8988T (cell line): Measurements from ENCODE around the gene MYOG.

ENCODE experiments used
- DNase-seq: peaks from one replicate; pipeline ENCODE4 v3.0.0; 2011

MYOG gene

DNA sequence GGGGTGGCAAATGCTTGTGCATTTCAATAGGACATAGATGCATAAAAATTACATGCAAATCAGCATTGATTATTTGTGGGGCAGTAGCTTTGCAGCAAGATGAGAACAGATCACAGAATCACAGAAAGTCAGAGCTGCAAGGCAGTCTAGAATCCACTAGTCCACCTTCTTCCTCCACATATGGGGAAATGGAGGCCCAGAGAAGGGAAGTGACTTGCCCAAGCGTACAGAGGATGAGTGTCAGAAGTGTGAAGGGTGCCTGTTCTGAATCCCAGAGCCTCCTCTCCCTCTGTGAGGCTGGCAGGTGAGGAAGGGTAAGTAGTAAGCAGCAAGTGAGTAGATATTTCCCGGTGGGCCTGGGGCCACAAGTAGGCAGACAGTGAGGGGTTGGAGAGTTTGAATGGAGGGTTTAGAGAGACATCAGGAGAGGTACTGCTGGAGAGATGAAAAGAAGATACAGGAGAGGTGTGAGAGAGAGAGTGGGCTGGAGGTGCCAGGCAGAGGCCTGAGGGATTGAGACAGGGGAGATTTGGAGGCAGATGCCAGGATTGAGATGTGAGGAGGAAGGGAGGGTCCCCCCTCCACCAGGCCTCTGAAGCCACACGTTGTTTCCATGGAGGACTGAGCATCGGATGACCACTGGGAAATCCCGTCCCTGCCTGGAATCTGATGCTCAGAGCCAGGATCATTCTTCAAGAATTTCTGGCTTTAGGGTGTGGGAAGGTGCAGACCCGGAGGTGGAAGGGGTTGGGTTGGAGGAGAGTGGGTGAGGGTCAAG is 4.8 kb upstream of the MYOG start:
- DNase-seq: no peak

DNA sequence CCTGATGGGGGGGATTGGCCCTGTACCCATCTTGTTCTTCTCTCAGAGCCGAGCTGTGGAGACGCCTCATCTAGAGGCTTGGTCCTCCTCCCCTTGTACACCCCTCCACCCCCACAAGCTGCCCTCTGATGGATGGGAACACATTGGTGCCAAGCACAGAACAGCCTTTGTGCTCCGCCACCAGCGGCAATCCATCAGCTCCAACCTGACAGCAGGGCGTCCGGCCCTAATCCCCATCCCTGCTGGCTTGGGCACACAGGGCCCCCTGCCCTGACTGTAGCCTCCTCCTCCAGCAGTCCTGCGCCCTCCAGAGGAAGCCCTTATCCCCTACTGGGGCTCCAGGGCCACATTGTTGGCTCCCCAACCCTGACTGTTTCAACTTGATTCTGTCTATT is 3.8 kb upstream of the MYOG start:
- DNase-seq: no peak

DNA sequence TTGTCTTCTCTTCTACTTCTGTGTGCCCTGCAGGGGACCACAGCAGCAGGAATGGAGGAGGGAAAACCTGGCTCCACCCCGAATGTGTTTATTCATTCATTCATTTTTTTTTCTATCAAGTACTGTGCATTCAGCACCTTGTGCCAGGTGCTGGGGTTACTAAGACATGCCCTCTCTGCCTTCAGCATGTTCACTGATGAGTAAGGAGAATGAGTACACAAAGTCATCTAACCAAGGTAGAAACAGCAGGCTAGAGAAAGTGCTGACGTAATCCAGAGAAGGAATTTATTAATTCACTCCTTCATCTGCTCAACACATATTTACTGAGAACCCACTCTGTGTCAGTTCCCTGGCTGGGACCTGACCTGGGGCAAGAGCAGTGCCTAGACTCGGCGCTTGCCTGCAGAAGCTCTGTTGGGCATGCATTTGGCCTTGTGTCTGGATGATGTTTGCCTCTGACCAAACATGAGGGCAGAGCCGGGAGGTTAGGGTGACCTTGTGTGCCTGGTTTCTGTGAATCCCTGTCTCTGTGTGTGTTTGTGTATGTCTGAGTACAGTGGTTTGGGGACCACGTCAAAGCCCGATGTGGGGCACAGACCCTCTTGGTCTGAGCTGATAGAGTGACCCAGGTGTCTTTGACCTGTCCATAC is 3.3 kb upstream of the MYOG start:
- DNase-seq: no peak

DNA sequence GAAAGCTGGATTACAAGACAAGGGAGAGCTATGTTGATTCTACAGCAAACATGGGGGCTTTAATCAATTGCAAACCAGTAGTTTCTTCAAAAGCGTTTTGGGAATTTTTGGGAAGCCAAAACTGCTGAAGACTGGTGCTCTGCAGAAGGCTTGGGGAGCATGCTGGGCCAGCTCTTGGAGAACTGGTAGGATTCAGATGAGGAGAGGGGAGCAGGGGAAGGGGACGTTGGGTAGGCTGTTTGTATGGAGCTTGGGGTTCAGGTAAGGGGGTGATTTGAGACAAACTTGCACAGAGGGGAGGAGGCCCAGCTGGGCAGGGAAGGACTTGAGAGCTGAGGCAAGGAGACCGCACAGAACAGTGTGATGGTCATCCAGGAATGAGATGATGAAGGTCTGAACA is 2.6 kb upstream of the MYOG start:
- DNase-seq: no peak

DNA sequence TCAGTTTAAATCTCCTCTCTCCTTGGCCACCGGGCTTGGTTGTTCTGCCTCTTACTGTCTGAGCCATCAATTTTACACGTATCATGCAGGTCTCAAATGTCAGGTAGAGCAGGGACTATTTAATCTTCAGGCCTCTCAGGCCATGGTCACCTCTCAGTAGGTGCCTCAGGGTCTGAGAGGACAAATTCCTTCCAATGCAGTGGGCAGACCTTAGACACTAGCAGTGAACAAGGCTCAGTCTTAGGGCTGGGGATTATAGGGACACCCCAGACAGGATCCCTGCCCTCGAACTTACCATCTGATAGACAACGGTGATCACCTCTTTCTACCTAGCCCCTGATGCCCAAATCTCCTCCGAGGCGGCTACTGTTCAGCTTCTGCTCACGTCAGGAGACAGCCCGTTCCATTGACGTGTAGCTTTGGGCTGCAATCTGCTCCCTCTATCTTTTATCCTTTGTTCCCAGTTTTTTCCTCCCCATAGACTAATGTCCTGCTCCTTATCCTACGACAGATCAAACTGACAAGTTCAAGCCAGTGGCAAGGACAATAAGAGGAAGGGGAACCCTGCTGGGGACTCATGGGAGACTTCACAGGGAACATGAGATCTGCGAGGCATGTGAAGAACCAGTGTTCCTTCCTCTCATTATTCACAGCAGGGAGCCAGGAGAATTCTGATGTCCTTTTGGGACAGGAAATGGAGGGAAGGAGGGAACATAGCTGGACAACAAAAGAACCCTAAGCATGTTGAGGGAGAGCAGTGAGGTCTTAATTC is 1.4 kb upstream of the MYOG start:
- DNase-seq: no peak

DNA sequence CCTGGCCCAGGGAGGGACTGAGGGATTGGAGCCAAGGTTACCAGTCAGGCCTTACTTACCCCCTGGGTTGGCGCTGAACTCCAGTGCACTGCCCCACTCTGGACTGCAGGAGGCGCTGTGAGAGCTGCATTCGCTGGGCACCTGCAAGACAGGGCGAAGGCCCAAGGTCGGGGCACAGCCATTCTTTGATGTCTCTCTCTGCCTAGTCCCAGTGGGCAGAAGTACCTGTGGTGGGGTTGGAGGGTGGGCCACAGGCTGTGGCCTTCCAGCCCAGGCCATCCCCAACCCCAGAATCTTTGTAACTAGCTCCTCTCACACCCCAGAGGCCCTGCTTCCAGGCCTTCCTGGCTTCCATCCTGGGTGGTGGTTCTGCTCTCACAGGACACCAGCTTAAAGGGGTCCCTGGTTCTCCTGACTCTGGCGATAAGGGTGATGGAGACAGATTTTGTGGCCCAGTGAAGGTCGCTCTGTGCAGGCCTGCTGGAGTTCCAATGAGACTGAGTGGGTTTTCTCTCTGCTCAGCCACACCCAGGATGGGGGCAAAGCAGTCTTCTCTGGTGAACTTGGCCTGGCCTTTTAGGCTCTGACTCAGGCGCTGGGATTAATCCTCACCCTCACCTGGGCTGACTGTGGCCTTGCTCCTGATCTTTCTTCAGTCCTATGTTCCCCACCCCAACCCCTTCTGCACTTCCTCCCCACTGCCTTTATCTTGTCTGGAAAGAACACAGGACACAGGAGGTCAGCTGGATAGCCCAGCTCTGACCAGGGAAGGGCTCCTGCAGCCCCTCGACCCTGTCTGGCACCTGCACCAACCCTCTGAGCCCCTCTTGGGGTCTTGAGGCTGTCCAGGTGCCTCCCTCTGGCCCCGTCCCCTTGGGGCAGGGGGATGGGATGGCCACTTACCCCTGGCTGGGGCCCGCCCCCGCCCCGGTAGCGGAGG is 954 bp downstream of the MYOG start:
- peak; percentile 85 for DNase-seq

DNA sequence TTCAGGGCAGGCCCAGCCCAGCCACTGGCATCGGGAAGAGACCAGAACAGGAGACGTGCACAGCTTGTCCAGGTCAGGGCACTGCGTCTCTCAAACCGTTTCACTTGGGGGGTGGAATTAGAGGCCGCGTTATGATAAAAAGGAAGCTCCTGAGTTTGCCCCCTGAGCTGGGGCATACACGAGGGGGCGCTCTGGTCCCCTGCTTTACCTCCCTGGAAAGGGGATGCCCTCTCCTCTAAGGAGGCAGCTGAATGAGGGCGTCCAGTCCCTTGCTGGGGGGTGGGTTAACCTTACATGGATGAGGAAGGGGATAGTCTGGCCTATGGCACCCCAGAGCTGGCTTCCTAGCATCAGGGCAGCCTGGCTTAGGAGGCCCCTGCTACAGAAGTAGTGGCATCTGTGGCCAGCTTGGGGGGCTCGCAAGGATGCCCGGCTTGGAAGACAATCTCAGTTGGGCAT is 2.3 kb downstream of the MYOG start:
- DNase-seq: no peak

DNA sequence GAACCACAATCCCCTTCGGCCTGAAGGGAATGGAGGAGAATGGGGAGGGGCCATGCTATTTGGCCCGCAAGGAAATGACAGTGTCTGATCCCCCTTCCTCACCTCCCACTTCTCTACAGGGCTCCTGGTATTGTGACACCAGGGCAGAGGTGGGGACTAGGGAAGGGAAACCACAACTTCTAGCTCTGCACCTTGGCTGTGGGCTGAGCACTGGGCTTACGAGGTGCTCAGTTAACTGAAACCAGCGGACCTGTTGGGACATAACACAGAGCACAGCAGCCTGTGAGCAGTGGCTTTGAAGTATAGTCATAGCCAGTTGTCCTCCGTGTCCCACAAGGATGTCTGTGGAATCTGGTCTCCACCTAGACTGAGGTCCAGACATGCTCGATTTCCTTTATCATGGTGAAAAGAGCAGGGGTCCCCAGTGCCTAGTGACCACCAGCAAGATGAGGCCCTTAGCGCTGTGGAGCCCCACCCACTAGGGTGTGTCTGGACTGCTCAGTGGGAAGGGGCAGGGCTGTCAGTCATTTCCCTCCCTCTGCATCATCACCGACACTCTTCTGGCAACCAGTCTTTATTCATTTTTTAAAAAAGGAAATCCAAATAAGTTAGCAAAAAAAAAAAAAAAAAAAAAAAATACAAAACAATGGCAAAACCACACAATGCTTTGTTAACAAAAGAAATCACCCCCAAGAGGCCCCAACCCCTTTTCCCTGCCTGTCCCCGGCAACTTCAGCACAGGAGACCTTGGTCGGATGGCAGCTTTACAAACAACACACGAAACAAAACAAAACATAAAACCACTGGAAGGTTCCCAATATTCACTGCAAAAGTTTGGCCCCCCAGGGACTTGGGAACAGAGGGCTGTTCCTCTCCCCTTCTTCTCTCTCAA is 3.0 kb downstream of the MYOG start:
- peak; percentile 15 for DNase-seq

DNA sequence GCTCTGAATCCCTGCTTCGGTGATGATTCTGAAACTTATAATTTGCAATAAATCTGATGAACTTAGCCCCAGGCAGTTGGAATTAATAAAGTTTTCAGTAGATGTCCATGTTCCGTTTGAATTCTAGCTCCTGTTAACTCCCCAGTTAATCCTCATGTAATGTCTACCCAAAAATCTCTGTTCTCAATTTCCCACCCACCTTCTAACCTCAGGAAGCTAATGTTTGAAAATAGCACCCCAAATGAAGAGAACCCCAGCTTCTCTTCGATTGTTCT is 3.6 kb downstream of the MYOG start:
- no peak for DNase-seq

DNA sequence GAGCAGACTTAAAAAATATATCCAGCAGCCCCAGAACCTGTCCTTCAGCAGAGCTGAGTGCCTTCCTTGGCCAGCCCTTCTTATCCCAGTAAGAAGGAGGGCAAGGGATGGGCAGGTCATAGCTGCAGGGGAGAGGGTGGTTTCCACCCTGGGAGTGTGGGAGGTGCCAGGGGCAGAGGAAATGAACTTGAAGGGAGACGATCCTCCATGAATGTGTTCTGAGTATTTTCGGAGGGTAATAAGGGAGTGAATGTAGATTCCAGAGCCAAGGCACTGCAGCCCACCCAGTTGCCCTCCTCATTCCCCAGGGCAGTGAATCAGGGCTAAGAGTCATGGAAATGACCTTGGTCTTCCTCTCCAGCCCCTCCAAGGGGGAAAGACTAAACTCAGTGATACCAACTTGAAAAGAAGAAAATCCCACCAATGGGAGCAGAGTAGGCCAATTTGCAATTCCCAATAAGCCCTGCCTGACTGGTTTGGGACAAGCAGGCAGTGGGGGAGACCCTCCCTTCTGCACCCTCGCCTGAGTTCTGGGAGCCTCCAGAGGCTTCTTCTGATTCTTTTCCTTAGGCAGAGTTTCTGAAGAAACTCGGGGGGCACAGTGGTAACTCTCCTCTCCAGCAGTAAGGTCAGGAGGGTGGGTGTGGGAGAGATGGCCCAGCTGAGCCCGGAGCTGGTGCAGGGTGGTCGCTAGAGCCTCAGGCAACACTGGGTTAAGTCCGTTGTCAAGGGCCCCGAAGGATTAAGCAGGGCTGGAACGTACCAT is 4.2 kb downstream of the MYOG start:
- no peak for DNase-seq

DNA sequence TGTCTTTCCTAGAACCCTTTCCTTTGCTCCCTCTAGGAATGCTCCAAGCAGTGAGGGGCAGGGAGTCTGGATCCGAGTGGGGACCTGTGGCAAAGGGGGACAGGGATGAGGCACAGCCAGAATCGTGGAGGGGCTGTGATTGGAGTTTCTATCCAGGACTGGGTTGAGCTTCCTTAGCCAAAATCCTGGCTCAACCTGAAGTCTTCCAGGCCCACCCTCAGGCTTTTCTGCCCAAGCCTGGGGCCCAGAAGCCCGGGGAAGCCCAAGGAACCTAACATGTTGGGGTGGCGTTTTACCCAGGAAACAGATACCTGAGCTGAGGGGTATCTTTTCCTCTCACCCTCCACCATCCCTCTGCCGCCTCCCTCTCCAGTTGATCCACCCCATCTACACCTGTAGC is 5.4 kb downstream of the MYOG start:
- no peak for DNase-seq

DNA sequence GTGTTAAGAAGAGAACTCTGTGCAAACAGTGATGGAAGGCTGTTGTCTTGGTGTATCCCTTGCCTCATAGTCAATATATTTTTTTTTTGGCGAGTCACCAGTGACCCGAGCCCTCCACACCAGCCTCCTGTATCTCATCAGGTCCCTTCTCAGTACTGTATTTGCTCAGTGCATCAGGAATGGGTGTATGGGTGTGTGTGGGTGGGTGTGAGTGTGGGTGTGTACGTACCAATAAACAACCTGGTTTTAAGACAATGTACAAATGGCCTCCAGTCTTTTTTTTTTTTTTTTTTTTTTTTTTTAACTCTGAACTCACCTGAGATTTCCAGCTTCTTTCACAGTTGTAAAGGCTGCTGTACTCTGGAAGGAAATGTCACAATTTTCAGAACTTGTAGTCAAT is 7.3 kb downstream of the MYOG start:
- no peak for DNase-seq

DNA sequence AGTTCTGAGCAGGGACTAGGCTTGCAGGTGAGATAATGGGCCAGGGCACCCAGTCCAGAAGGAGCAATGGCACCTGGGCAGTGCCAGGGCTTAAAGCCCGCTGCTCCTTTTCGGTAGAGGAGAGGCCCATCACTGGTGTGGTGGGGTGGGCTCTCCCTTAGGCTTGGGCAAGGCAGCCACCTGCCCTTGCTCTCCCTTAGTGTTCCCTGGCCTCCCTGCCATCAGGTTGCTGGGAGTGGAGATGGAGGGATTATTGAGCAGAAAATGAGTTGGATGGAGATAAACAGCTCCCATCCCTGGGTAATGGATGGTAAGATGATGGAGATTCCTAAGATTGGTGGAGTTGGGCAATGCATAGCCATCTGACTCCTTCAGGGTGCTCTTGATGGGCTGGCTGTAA is 7.9 kb downstream of the MYOG start:
- DNase-seq: no peak

DNA sequence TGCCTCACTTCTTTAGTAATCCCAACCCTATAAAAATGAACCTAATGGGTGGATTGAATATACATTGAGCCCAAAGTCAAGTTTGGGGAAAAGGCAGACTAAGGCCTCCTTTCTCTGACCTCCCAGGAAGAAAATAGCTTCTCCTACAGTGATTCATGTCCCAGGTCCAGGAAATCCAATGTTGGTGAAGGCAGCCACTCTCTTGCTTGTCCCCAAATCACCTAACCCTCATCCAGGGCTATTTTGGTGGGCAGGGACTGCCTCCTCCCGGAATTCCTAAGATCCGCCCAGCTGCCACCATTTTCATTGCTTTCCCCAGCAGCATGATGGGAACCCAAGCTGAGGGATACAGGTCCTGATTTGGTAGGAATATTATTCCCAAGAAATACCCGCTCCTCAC is 8.4 kb downstream of the MYOG start:
- DNase-seq: no peak

DNA sequence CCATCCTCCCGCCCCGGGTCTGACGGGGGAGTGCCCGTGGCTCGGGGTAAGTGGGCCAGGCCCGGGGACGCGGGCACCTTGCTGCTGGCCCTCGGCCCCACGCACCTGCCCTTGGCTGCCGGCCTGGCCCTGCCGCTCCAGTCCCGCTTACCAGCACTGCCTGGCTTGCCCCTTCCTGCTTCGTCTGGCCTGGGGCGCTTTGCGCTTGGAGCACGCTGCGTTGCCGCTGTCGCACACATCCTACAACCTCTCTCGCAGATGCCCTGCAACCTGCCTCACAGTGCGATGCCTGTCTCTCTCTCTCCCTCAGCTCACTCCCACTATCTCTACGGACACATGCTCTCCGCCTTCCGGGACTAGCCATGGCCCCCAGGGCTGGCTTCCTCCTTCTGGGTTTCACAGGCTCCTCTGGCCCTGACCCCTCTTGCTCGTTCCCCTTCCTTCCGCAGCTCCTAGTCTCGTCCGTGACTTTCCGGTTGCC is 9.7 kb downstream of the MYOG start:
- DNase-seq: no peak

DNA sequence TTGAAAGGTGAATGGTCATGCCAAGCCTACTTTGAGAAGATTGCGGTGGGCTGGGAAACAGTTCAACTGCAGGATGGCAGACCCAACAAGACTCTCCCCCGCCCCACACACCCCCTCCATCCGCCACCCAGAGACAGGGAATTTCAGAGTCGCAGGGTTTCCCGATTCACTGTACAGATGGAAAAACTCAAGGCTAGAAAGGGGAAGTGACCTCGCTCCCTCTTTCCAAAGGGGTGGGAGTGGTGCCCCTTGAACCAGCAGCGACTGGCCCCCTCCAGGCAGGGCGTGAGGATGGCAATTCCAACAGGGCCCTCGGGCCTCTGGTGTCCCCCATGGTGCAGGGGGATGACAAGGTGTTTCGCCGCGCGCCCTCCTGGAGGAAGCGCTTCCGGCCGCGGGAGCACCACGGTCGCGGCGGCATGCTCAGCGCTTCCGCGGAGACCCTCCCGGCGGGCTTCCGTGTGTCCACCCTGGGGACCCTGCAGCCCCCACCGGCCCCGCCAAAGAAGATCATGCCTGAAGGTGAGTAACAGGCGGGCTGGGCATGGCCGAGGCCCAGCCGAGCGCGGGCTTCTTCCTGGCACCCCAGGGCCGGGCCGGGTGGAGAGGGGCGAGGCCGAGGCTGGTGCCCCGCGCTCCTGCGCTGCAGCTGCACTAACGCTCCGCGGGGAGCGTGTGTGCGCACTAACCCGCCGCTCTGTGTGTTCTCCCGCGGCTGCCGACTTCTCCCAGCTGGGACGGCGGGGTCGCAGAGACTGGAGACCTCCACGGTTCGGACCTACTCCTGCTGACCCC is 10.4 kb downstream of the MYOG start:
- no peak for DNase-seq

DNA sequence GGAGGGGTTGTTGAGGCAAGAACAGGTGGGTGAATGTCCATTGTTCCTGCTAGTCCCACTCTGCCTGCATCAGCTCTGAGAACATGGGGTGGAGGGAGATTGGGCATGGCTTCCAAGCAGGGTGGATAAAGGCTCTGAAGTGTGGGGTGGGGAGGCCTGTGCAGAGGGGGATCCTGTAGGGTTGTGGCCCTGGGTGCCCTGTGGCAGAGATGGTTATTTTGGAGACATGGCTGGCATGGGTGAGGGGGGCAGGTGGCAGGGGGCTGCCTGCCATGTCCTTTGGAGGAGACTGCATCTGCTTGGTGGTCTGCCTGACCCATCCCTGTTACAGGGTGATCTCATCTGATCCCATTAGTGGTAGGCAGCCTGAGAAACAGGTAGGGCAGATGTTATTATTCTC is 11.2 kb downstream of the MYOG start:
- no peak for DNase-seq

DNA sequence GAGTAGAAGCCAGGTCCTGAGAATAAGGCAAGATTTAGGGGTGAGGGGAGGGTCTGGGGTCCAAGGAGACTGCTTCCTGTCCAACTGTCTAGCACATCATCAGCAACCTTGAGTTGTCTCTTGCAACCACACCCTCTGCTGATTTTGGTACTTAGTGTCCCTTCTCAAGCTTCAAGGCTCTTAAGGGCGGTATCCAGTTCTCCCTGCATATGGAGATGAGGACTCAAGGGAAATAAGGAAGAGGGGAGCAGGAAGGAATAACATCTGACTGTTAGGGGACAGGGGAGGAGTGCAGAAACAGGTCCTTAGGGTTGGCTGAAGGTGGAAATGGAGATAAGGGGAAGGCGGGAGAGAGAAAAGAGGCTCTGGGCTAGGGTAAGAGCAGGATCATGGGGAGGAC is 12.3 kb downstream of the MYOG start:
- no peak for DNase-seq

DNA sequence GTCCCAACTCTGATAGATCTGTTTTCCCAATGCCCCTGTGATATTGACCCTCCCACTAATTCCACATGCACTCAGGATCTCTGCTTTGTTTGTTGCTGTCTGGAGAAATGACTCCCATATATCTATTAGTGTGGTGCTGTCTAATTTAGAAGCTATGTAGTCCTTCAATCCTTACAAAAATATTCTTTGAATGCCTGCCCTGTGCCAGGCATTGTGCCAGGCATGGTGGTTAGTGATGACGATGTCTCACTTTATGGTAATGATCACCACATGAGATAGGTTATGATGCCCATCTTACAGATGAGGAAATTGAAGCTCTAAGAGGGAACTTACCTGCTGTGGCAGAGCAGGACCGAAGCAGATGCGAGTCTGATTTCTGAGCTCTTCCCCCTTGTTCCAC is 12.9 kb downstream of the MYOG start:
- DNase-seq: no peak

DNA sequence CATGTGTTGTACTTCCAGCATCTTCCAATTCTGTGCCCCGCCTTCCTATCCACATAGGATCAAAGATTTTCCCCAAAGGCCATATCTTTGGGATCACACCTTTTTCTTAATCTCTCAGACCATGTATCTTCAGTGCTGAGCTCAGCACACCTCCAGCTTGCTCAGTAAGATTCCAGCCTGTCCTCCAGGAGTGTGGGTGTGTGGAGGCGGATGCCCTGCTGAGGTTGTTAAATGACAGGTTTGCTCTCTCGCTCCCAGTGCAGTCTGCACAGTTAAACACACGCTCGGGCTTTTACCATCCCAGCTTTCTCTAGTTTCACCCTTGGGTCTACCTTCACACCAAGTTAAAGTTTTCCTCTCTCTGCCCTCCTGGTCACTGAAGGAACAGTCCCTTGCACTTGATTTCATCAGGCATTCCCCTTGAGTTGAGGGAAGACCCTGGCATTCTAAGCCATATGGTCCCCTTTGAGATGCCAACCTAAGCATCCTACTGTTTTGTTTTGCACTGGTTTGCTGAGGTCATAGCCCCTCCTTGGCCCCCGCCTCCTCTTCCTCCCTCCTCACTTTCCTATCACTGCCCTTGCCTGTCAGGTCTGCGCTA is 13.7 kb downstream of the MYOG start:
- no peak for DNase-seq
